Neural crest cell (in vitro differentiated cells): ENCODE measurements around the gene SLC4A4. TPM values are rescaled to one million over a fixed set of nuclear protein-coding genes. Genes with fewer than 3 reads are reported as not detected.

Experiments used
- DNase-seq: peaks from one replicate; pipeline ENCODE4 v3.0.0; 2021; ENCODE audit warnings: low read depth, mixed read lengths, low spot score
- H3K27ac Mint-ChIP-seq: one replicate; pipeline ENCODE4 v1.8.0; 2021; ENCODE audit warnings: mild to moderate bottlenecking, mixed read lengths; ENCODE audit not compliant: unreplicated experiment
- H3K27me3 Mint-ChIP-seq: 2 replicates; pipeline ENCODE4 v1.8.0; 2021; ENCODE audit warnings: low read depth, mild to moderate bottlenecking, mixed read lengths
- H3K36me3 Mint-ChIP-seq: 2 replicates; pipeline ENCODE4 v1.8.0; 2021; ENCODE audit warnings: low read depth, mild to moderate bottlenecking, mixed read lengths
- H3K4me1 Mint-ChIP-seq: 2 replicates; pipeline ENCODE4 v1.8.0; 2021; ENCODE audit warnings: mixed read lengths
- H3K4me3 Mint-ChIP-seq: one replicate; pipeline ENCODE4 v1.8.0; 2021; ENCODE audit warnings: mild to moderate bottlenecking, mixed read lengths
- H3K9me3 Mint-ChIP-seq: 2 replicates; pipeline ENCODE4 v1.8.0; 2021; ENCODE audit warnings: mixed read lengths
- total RNA-seq: library from RNA; stranded (reverse); gene quantifications from 2 replicates; pipeline ENCODE4 v1.2.1, GENCODE V29; 2021
- TF ChIP-seq, protein P1 (sequence below): fragments of 200-600 bp; sonication (generic); conservative IDR thresholded peaks from 2 replicates; pipeline ENCODE4 v1.5.0; 2021; ENCODE audit warnings: antibody characterized with exemption, mild to moderate bottlenecking

The SLC4A4 gene
- total RNA-seq, 1 donor from 2014 or later = 4.0 TPM

DNA sequence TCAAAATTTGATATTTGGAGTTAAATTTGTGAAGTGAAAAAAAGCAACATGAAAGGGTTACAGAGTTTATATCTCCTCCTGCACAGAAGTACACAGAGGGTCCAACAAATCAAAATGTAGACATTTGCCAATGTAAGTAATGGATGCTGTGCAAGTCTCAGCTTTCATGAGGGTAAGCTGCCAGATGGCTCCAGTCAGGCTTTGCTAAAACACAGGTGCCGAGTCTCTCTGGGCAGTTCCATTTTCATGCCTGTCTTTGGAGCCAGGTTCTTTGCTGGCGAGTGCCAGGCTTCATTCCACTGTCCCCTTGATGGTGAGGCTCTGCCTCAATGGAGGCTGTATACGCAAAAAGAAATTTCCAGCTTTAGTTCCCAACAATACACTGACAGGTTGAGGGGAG is 27.9 kb downstream of the SLC4A4 start:
- TF ChIP-seq, protein P1, sequence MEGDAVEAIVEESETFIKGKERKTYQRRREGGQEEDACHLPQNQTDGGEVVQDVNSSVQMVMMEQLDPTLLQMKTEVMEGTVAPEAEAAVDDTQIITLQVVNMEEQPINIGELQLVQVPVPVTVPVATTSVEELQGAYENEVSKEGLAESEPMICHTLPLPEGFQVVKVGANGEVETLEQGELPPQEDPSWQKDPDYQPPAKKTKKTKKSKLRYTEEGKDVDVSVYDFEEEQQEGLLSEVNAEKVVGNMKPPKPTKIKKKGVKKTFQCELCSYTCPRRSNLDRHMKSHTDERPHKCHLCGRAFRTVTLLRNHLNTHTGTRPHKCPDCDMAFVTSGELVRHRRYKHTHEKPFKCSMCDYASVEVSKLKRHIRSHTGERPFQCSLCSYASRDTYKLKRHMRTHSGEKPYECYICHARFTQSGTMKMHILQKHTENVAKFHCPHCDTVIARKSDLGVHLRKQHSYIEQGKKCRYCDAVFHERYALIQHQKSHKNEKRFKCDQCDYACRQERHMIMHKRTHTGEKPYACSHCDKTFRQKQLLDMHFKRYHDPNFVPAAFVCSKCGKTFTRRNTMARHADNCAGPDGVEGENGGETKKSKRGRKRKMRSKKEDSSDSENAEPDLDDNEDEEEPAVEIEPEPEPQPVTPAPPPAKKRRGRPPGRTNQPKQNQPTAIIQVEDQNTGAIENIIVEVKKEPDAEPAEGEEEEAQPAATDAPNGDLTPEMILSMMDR = no peak
- H3K4me1 Mint-ChIP-seq = no peaks in the 10 kb centered on the region
- H3K4me3 Mint-ChIP-seq = no peak overlapping the region
- H3K27ac Mint-ChIP-seq = no peak overlapping the region
- no peak for DNase-seq
- H3K27me3 Mint-ChIP-seq = no peaks in the 10 kb centered on the region
- H3K9me3 Mint-ChIP-seq = no peaks in the 10 kb centered on the region
- H3K36me3 Mint-ChIP-seq = no peaks in the 10 kb centered on the region

DNA sequence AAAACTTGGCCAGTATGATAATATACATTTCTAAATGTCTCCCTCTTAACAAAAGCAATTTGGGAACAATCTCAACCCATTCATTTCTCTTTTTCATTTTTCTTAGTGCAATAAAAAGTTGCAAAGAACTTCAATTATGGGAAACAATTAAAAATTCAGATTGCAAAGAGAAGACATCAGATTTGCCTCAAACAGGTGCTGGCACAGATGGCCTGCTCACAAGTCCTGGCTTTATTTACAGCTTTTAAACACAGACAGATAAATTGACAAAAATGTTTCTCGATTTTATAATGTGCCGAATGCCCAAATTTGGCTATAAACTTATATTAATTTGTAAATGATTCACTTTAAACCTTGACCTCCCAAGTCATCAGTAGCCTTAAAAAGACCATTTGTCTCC is 28.7 kb downstream of the SLC4A4 start:
- TF ChIP-seq, protein P1 = no peak

DNA sequence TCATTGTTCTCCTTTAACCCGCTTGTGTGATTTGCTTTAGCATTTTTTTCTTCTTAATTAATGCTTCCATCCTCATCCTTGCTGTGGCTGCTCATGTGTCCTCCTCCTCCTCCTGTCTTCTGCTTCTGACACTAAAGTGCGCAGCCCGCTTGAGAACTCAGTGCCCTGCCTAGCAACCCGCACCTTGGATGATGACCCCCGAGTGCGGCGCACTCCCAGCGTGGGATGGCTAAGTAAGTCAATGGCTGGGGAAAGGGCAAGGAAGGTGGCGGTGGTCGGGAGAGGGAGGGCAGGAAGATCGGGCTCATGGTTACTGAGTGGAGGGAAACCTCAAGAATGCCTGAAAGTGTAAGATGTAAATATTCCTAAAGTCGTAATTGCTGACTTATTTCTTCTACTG is 30.1 kb downstream of the SLC4A4 start:
- Mint-ChIP-seq H3K36me3 (no peaks in the 10 kb centered on the region), H3K4me3 (no peak overlapping the region), H3K4me1 (no peaks in the 10 kb centered on the region), H3K27me3 (no peaks in the 10 kb centered on the region), H3K9me3 (no peaks in the 10 kb centered on the region), H3K27ac (peak overlapping the region; percentile 1)
- TF ChIP-seq, protein P1 = no peak
- no peak for DNase-seq

More for the DNA sequence above, 28.7 kb downstream of the SLC4A4 start:
- DNase-seq = no peak
- Mint-ChIP-seq H3K4me3 (no peak overlapping the region), H3K36me3 (no peaks in the 10 kb centered on the region), H3K27me3 (no peaks in the 10 kb centered on the region), H3K27ac (no peak overlapping the region), H3K9me3 (no peaks in the 10 kb centered on the region), H3K4me1 (no peaks in the 10 kb centered on the region)

DNA sequence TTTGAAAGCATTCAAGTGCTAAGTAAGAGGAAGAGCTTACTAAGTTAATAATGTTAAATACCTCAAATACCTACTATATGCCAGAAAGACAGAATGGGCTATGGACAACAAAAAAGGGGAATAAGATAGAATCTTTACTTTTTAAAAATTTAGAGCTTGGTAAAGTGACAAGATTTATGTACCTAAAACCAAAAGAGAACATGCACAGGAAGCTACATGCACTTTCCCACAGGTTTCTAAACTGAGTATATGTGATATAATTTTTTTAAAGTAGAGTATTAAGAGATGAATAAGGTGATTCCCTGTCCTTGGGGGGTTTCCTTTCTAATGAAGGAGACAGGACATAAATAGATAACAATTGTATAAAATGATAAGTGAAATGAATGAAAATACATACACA is 30.7 kb downstream of the SLC4A4 start:
- TF ChIP-seq, protein P1 = no peak
- DNase-seq = no peak
- Mint-ChIP-seq H3K4me3 (no peak overlapping the region), H3K36me3 (no peaks in the 10 kb centered on the region), H3K4me1 (no peaks in the 10 kb centered on the region), H3K27me3 (no peaks in the 10 kb centered on the region), H3K27ac (no peak overlapping the region), H3K9me3 (no peaks in the 10 kb centered on the region)

DNA sequence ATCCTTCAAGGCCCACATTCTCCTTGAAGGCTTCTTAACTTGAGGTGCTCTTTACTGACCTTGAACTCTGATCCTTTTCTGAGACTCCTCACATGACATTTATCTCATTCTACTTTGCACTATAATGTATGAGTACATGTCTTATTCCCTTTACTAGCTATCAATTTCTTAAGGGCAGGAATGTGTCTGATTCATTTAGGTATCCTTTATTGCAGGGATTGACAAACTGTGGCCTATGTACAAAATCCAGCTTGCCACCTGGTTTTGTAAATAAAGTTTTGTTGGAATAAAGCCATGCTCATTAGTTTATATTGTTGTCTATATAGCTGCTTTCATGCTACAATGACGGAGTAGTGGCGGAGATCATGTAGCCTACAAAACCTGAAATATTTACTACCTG is 36.7 kb downstream of the SLC4A4 start:
- Mint-ChIP-seq H3K27ac (no peak overlapping the region), H3K36me3 (no peaks in the 10 kb centered on the region), H3K9me3 (no peaks in the 10 kb centered on the region), H3K27me3 (no peaks in the 10 kb centered on the region), H3K4me3 (no peak overlapping the region), H3K4me1 (no peaks in the 10 kb centered on the region)
- TF ChIP-seq, protein P1 = no peak
- no peak for DNase-seq

DNA sequence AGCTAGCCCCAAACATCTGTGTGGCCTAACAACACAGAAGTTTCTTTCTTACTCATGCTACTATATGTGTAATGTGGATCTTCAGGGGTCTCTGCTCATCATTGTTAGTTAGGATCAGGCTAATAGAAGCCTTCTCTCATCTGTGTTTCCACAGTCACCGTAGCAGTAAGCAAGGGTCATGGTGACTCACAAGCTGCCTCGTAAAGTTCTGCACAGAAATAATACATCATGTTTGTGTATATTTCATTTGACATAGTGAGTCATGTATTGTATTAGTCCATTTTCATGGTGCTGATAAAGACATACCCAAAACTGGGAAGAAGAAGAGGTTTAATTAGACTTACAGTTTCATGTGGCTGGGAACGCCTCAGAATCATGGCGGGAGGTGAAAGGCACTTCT is 38.7 kb downstream of the SLC4A4 start:
- H3K4me1 Mint-ChIP-seq = no peaks in the 10 kb centered on the region
- H3K36me3 Mint-ChIP-seq = no peaks in the 10 kb centered on the region
- H3K27ac Mint-ChIP-seq = no peak overlapping the region
- H3K9me3 Mint-ChIP-seq = no peaks in the 10 kb centered on the region
- no peak overlapping the region for H3K4me3 Mint-ChIP-seq
- no peak for DNase-seq
- no peaks in the 10 kb centered on the region for H3K27me3 Mint-ChIP-seq
- TF ChIP-seq, protein P1 = no peak
